Measurements from ENCODE around the gene PDAP1.

The PDAP1 gene

DNA sequence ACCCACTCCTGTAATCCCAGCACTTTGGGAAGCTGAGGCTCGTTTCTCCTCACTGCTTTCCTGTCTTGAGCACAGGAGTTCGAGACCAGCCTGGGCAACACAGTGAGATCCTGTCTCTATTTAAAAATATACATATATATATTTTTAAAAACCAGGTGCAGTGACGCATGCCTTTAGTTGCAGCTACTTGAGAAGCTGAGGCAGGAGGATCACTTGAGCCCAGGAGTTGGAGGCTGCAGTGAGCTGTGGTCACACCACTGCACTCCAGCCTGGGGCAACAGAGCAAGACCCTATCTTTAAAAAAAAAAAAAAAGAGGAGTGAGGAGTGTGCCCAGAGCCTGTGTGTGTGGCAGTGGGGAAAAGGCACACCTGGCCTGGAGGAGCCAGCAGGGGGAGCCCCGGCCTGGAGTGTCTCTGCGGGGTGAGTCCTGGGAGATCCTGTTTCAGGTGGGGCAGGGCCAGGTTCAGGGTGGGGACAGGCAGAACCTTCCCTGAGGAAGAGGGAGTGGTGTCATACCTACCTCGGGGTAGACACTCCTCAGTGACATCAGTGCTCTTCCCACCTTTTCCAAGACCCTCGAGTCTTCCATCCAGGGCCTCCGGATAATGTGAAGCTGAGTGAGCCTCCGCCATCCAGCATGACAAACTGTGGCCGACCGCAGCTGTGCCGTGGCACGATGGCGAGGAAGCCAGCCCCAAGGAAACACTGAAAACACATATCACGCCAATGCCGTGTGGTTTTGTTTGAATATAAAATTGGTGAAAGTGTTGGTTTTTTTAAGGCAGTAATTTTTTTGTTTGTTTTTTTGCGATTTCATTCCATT lies 42.9 kb downstream of the PDAP1 start:
- no peak for TF ChIP-seq EZH2phosphoT487 (IDR thresholded peaks at IDR 0.05; ENCODE audit: borderline replicate concordance)
- TF ChIP-seq, protein P1, sequence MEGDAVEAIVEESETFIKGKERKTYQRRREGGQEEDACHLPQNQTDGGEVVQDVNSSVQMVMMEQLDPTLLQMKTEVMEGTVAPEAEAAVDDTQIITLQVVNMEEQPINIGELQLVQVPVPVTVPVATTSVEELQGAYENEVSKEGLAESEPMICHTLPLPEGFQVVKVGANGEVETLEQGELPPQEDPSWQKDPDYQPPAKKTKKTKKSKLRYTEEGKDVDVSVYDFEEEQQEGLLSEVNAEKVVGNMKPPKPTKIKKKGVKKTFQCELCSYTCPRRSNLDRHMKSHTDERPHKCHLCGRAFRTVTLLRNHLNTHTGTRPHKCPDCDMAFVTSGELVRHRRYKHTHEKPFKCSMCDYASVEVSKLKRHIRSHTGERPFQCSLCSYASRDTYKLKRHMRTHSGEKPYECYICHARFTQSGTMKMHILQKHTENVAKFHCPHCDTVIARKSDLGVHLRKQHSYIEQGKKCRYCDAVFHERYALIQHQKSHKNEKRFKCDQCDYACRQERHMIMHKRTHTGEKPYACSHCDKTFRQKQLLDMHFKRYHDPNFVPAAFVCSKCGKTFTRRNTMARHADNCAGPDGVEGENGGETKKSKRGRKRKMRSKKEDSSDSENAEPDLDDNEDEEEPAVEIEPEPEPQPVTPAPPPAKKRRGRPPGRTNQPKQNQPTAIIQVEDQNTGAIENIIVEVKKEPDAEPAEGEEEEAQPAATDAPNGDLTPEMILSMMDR (conservative IDR thresholded peaks at IDR 0.05; ENCODE audit: low read length), result peak; percentile 62
- Histone ChIP-seq H3K9me2 (replicated peaks; ENCODE audit: low read depth, low read length) (no peaks in the 10 kb centered on the region), H3F3A (ENCODE audit: low read depth) (no peaks in the 10 kb centered on the region), H3K79me2 (ENCODE audit: insufficient read depth, low read length) (no peaks in the 10 kb centered on the region), H3K9ac (ENCODE audit: low read depth, low read length, poor library complexity, severe bottlenecking) (no peak overlapping the region), H3K4me3 (ENCODE audit: low read length, poor library complexity, severe bottlenecking) (no peak overlapping the region), H2AFZ (ENCODE audit: low read length) (no peak overlapping the region), H3K9me3 (ENCODE audit: insufficient read depth, low read depth, low read length) (no peaks in the 10 kb centered on the region), H3K4me1 (ENCODE audit: insufficient read depth, low read length, poor library complexity, severe bottlenecking) (no peaks in the 10 kb centered on the region), H3K36me3 (ENCODE audit: insufficient read depth, low read length) (peaks cover 58% of the 10 kb centered on the region), H3K27me3 (ENCODE audit: insufficient read depth, low read length, poor library complexity, severe bottlenecking) (no peaks in the 10 kb centered on the region), H4K20me1 (ENCODE audit: insufficient read depth, low read length, poor library complexity, severe bottlenecking) (no peaks in the 10 kb centered on the region), H3K4me2 (ENCODE audit: low read depth, low read length, poor library complexity, severe bottlenecking) (no peak overlapping the region)

DNA sequence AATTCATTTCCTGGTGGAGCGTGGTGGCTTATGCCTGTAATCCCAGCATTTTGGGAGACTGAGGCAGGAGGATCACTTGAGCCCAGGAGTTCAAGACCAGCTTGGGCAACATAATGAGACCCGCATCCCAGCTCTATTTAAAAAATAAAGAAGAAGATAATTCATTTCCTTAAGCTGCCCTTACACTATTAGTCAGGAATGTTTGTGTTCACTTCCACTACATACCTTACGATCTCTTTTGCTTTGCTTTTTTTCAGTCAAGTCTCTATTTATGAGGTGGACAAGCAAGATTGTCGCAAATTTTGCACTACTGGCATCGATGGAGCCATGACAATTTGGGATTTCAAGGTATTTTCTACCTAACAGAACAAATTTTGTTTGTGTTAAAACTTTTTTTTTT lies 45.1 kb downstream of the PDAP1 start:
- Histone ChIP-seq H3K27me3 (ENCODE audit: insufficient read depth, low read length, poor library complexity, severe bottlenecking) (no peaks in the 10 kb centered on the region), H3F3A (ENCODE audit: low read depth) (no peaks in the 10 kb centered on the region), H3K9me2 (replicated peaks; ENCODE audit: low read depth, low read length) (no peaks in the 10 kb centered on the region), H3K4me2 (ENCODE audit: low read depth, low read length, poor library complexity, severe bottlenecking) (no peak overlapping the region), H3K4me3 (ENCODE audit: low read length, poor library complexity, severe bottlenecking) (no peak overlapping the region), H3K36me3 (ENCODE audit: insufficient read depth, low read length) (peaks cover 75% of the 10 kb centered on the region), H4K20me1 (ENCODE audit: insufficient read depth, low read length, poor library complexity, severe bottlenecking) (no peaks in the 10 kb centered on the region), H3K9me3 (ENCODE audit: insufficient read depth, low read depth, low read length) (no peaks in the 10 kb centered on the region), H3K79me2 (ENCODE audit: insufficient read depth, low read length) (no peaks in the 10 kb centered on the region), H3K9ac (ENCODE audit: low read depth, low read length, poor library complexity, severe bottlenecking) (no peak overlapping the region), H2AFZ (ENCODE audit: low read length) (no peak overlapping the region), H3K4me1 (ENCODE audit: insufficient read depth, low read length, poor library complexity, severe bottlenecking) (no peaks in the 10 kb centered on the region)
- TF ChIP-seq EZH2phosphoT487 (IDR thresholded peaks at IDR 0.05; ENCODE audit: borderline replicate concordance), result no peak
- TF ChIP-seq, protein P1 (conservative IDR thresholded peaks at IDR 0.05; ENCODE audit: low read length), result no peak

DNA sequence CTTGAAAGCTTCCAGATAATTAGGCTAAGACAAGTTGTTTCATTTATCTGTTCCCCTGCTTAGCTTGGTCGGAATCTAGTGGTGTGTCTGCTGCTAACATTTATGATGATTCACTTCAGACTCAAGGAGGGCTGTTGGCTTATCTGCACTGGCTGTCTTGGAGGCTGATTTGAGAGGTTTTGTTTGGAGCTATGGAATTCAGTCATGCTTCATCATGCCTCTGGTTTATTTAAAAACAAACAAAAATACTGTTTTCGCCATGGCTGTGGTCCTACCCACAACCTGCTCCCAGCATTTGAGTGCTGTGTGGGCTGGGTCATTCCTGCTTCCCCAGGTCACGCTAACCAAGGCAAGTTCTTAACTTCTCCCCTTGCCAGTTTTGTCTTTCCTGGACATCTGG lies 45.6 kb downstream of the PDAP1 start:
- no peak overlapping the region for H3K4me3 ChIP-seq (ENCODE audit: low read length, poor library complexity, severe bottlenecking)
- H3K36me3 ChIP-seq (ENCODE audit: insufficient read depth, low read length), result peaks cover 80% of the 10 kb centered on the region
- H3K9ac ChIP-seq (ENCODE audit: low read depth, low read length, poor library complexity, severe bottlenecking), result no peak overlapping the region

More for the DNA sequence above, 45.6 kb downstream of the PDAP1 start:
- H3K79me2 ChIP-seq (ENCODE audit: insufficient read depth, low read length), result no peaks in the 10 kb centered on the region
- H3K9me3 ChIP-seq (ENCODE audit: insufficient read depth, low read depth, low read length), result no peaks in the 10 kb centered on the region
- no peaks in the 10 kb centered on the region for H3K9me2 ChIP-seq (replicated peaks; ENCODE audit: low read depth, low read length)
- H2AFZ ChIP-seq (ENCODE audit: low read length), result no peak overlapping the region
- no peaks in the 10 kb centered on the region for H3F3A ChIP-seq (ENCODE audit: low read depth)
- H3K4me2 ChIP-seq (ENCODE audit: low read depth, low read length, poor library complexity, severe bottlenecking), result no peak overlapping the region
- TF ChIP-seq EZH2phosphoT487 (IDR thresholded peaks at IDR 0.05; ENCODE audit: borderline replicate concordance), result no peak
- TF ChIP-seq, protein P1 (conservative IDR thresholded peaks at IDR 0.05; ENCODE audit: low read length), result no peak
- no peaks in the 10 kb centered on the region for H3K27me3 ChIP-seq (ENCODE audit: insufficient read depth, low read length, poor library complexity, severe bottlenecking)
- no peaks in the 10 kb centered on the region for H3K4me1 ChIP-seq (ENCODE audit: insufficient read depth, low read length, poor library complexity, severe bottlenecking)
- H4K20me1 ChIP-seq (ENCODE audit: insufficient read depth, low read length, poor library complexity, severe bottlenecking), result no peaks in the 10 kb centered on the region

Measured in Loucy (cell line).